SK-N-SH (cell line): ENCODE data around the gene BTBD9.

Experiments
- CHD2 ChIP-seq: fragments of 150-350 bp; IDR thresholded peaks from 2 replicates; pipeline ENCODE4 v1.6.1; 2018; ENCODE audit warnings: low read length; ENCODE audit not compliant: partially characterized antibody
- CTCF ChIP-seq: fragments of 200-600 bp; sonication (generic); IDR thresholded peaks from 2 replicates; pipeline ENCODE4 v1.6.1; 2017; ENCODE audit warnings: antibody characterized with exemption, mild to moderate bottlenecking, moderate library complexity
- EP300 ChIP-seq, 2 experiments: IDR thresholded peaks; 2 replicates each; pipeline versions ENCODE4 v1.4.0 to v1.6.1; 2012; ENCODE audit warnings: borderline replicate concordance in 1 of 2, low read depth in 1 of 2, low read length in 1 of 2
- EZH2phosphoT487 ChIP-seq: fragments of 200-600 bp; sonication (generic); IDR thresholded peaks from 2 replicates; pipeline ENCODE4 v1.6.1; 2017; ENCODE audit warnings: low read depth, mixed run types, mild to moderate bottlenecking, antibody characterized with exemption, moderate library complexity, borderline replicate concordance
- FOXM1 ChIP-seq: IDR thresholded peaks from 2 replicates; pipeline ENCODE4 v1.4.0; 2012; ENCODE audit warnings: low read depth, mild to moderate bottlenecking
- GABPA ChIP-seq: IDR thresholded peaks from 2 replicates; pipeline ENCODE4 v1.4.0; 2012; ENCODE audit warnings: low read depth, mild to moderate bottlenecking
- GATA2 ChIP-seq: sonication (generic); formaldehyde crosslinking; IDR thresholded peaks from 2 replicates; pipeline ENCODE4 v1.5.0; 2020; ENCODE audit warnings: mild to moderate bottlenecking, missing genetic modification reagents
- MAX ChIP-seq: IDR thresholded peaks from 2 replicates; pipeline ENCODE4 v1.4.0; 2012; ENCODE audit warnings: low read depth
- NRF1 ChIP-seq: IDR thresholded peaks from 2 replicates; pipeline ENCODE4 v1.6.1; 2012; ENCODE audit warnings: low read depth, mild to moderate bottlenecking, low read length
- POLR2AphosphoS5 ChIP-seq: IDR thresholded peaks from 2 replicates; pipeline ENCODE4 v1.6.1; 2012; ENCODE audit warnings: low read depth, low read length
- RCOR1 ChIP-seq: fragments of 150-350 bp; IDR thresholded peaks from 2 replicates; pipeline ENCODE4 v1.6.1; 2017; ENCODE audit warnings: antibody characterized with exemption, low read length
- REST ChIP-seq: IDR thresholded peaks from 2 replicates; pipeline ENCODE4 v1.6.1; 2012; ENCODE audit warnings: mild to moderate bottlenecking, low read depth, low read length, moderate library complexity
- SIN3A ChIP-seq: IDR thresholded peaks from 2 replicates; pipeline ENCODE4 v1.6.1; 2012; ENCODE audit warnings: low read depth, mild to moderate bottlenecking, low read length, moderate library complexity, borderline replicate concordance
- USF1 ChIP-seq: IDR thresholded peaks from 2 replicates; pipeline ENCODE4 v1.4.0; 2012; ENCODE audit warnings: low read depth, borderline replicate concordance

- TF ChIP-seq GABPA (no peak), RCOR1 (no peak), REST (no peak), CTCF (no peak), FOXM1 (no peak), GATA2 (CRISPR knock-in tag) (no peak), POLR2AphosphoS5 (no peak), MAX (no peak), USF1 (no peak), EZH2phosphoT487 (no peak), SIN3A (no peak), NRF1 (no peak), CHD2 (no peak), EP300 (IDR thresholded peaks at IDR 0.05; ENCODE audit: borderline replicate concordance in 1 of 2, low read depth in 1 of 2, low read length in 1 of 2) (no peak)
Observed at GRCh38 chr6:38481211-38481836, 158.4 kb downstream of the BTBD9 start.
